ENCODE measurements around the gene PSMC1.

DNA sequence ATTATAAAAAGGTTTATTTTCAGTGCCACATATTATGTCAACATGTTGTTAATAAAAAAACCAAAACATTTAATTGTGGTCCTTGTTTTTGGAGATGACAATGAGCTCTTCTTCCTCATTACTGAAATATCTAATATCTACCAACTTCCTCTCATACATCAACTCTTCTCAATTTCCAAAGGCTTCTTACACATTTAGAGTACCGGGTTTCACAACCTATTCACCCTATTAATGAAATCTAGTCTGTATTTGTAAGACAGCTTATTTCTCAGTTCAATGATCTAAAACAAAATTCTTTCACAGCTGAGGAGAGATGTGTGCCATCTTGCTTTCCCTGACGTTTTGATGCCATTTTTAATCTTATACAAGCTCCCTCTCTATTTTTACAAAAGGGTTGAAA is 60.9 kb downstream of the PSMC1 start:
- TF ChIP-seq, protein P1, sequence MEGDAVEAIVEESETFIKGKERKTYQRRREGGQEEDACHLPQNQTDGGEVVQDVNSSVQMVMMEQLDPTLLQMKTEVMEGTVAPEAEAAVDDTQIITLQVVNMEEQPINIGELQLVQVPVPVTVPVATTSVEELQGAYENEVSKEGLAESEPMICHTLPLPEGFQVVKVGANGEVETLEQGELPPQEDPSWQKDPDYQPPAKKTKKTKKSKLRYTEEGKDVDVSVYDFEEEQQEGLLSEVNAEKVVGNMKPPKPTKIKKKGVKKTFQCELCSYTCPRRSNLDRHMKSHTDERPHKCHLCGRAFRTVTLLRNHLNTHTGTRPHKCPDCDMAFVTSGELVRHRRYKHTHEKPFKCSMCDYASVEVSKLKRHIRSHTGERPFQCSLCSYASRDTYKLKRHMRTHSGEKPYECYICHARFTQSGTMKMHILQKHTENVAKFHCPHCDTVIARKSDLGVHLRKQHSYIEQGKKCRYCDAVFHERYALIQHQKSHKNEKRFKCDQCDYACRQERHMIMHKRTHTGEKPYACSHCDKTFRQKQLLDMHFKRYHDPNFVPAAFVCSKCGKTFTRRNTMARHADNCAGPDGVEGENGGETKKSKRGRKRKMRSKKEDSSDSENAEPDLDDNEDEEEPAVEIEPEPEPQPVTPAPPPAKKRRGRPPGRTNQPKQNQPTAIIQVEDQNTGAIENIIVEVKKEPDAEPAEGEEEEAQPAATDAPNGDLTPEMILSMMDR (conservative IDR thresholded peaks at IDR 0.05; ENCODE audit: low read depth, low read length) = no peak
- TF ChIP-seq BHLHE40 (IDR thresholded peaks at IDR 0.05; ENCODE audit: low read depth, low read length) = no peak
- TF ChIP-seq MAZ (IDR thresholded peaks at IDR 0.05; ENCODE audit: borderline replicate concordance, low read depth, low read length) = no peak
- TF ChIP-seq POLR2A (IDR thresholded peaks at IDR 0.05; ENCODE audit: low read depth, low read length) = no peak
- TF ChIP-seq, protein P2, sequence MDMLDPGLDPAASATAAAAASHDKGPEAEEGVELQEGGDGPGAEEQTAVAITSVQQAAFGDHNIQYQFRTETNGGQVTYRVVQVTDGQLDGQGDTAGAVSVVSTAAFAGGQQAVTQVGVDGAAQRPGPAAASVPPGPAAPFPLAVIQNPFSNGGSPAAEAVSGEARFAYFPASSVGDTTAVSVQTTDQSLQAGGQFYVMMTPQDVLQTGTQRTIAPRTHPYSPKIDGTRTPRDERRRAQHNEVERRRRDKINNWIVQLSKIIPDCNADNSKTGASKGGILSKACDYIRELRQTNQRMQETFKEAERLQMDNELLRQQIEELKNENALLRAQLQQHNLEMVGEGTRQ (IDR thresholded peaks at IDR 0.05; ENCODE audit: low read depth, low read length) = no peak
- TF ChIP-seq MXI1 (IDR thresholded peaks at IDR 0.05; ENCODE audit: borderline replicate concordance, low read depth, low read length) = no peak
- TF ChIP-seq CEBPB (IDR thresholded peaks at IDR 0.05; ENCODE audit: low read depth, low read length) = no peak
- no peak for TF ChIP-seq RAD21 (IDR thresholded peaks at IDR 0.05; ENCODE audit: low read length)
- no peak for TF ChIP-seq NFE2L2 (IDR thresholded peaks at IDR 0.05; ENCODE audit: low read depth, low read length)
- TF ChIP-seq MAFK (IDR thresholded peaks at IDR 0.05; ENCODE audit: low read depth, low read length) = no peak
- TF ChIP-seq SMC3 (IDR thresholded peaks at IDR 0.05; ENCODE audit: low read depth, low read length) = no peak
- no peak for TF ChIP-seq RFX5 (IDR thresholded peaks at IDR 0.05; ENCODE audit: low read depth, low read length)
- TF ChIP-seq FOS (IDR thresholded peaks at IDR 0.05; ENCODE audit: low read depth, low read length) = no peak

All from IMR-90 (cell line).